H1 (cell line): ENCODE measurements around the gene KHDC1L. TPM values are rescaled to one million over a fixed set of nuclear protein-coding genes. Genes with fewer than 3 reads are reported as not detected.

Experiments
- CTCF ChIA-PET: fragments of 300-600 bp; sonication (Branson Sonifier 250); formaldehyde crosslinking; loops from one replicate; lab custom pipeline; 2021; ENCODE audit not compliant: partially characterized antibody; lab: Charles Lee
- POLR2A ChIA-PET: fragments of 300-600 bp; sonication (Branson Sonifier 250); formaldehyde crosslinking; loops from one replicate; lab custom pipeline; 2021; ENCODE audit warnings: inconsistent platforms; ENCODE audit not compliant: partially characterized antibody; lab: Charles Lee
- DNase-seq, 2 experiments: peaks; one replicate each; pipeline versions ENCODE4 v3.0.0 to v3.0.0-alpha.2; 2010 to 2022; ENCODE audit warnings: low spot score in 2 of 2, low read depth in 1 of 2, mixed read lengths in 1 of 2
- FAIRE-seq: peaks from 2 replicates; lab custom pipeline; 2011; peaks lifted over from hg19 to GRCh38; lab: Jason Lieb, UNC
- H2AFZ ChIP-seq: 2 replicates; pipeline ENCODE4 v1.8.1; 2012; ENCODE audit warnings: low read length, inconsistent platforms
- H2AK5ac ChIP-seq: 2 replicates; pipeline ENCODE4 v1.6.1; 2013; ENCODE audit warnings: low read depth, low read length
- H2BK120ac ChIP-seq: replicated peaks from 2 replicates; pipeline ENCODE3; 2013; ENCODE audit warnings: low read depth, low read length, inconsistent platforms
- H2BK12ac ChIP-seq: 2 replicates; pipeline ENCODE4 v1.6.1; 2013; ENCODE audit warnings: low read depth, low read length
- H2BK15ac ChIP-seq: 2 replicates; pipeline ENCODE4 v1.6.1; 2013; ENCODE audit warnings: low read length
- H2BK20ac ChIP-seq: 2 replicates; pipeline ENCODE4 v1.6.1; 2013; ENCODE audit warnings: low read length
- H2BK5ac ChIP-seq: 2 replicates; pipeline ENCODE4 v1.6.1; 2013; ENCODE audit warnings: low read depth, low read length
- H3K14ac ChIP-seq: 2 replicates; pipeline ENCODE4 v1.6.1; 2013; ENCODE audit warnings: inconsistent platforms; ENCODE audit not compliant: insufficient read length
- H3K18ac ChIP-seq: 2 replicates; pipeline ENCODE4 v1.6.1; 2013; ENCODE audit warnings: low read length; ENCODE audit errors: extremely low read depth
- H3K23ac ChIP-seq: 2 replicates; pipeline ENCODE4 v1.6.1; 2013; ENCODE audit warnings: inconsistent platforms; ENCODE audit not compliant: insufficient read length
- H3K23me2 ChIP-seq: 2 replicates; pipeline ENCODE4 v1.6.1; 2013; ENCODE audit warnings: low read depth, low read length
- H3K27ac ChIP-seq: 2 replicates; pipeline ENCODE4 v1.6.1; 2011; ENCODE audit warnings: low read depth, low read length, inconsistent platforms
- H3K27me3 ChIP-seq, 4 experiments: replicated peaks in 1 of 4; 1 replicate in 1 of 4; 2 replicates in 3 of 4; pipeline versions ENCODE4 v1.6.1 to v1.8.1; 2011 to 2013; ENCODE audit warnings: low read length in 3 of 4, mild to moderate bottlenecking in 3 of 4, inconsistent platforms in 2 of 4, mixed read lengths in 2 of 4, moderate library complexity in 1 of 4; ENCODE audit not compliant: control insufficient read depth in 3 of 4, insufficient read depth in 3 of 4; ENCODE audit errors: extremely low read depth in 1 of 4
- H3K36me3 ChIP-seq, 4 experiments: 2 replicates each; pipeline versions ENCODE4 v1.6.1 to v1.8.1; 2011 to 2013; ENCODE audit warnings: mild to moderate bottlenecking in 4 of 4, low read length in 3 of 4, moderate library complexity in 2 of 4, control low read depth in 1 of 4, inconsistent platforms in 1 of 4; ENCODE audit not compliant: insufficient read depth in 4 of 4, control insufficient read depth in 2 of 4
- H3K4ac ChIP-seq: replicated peaks from 2 replicates; pipeline ENCODE3; 2013; ENCODE audit warnings: low read length, low read depth, mixed read lengths, inconsistent platforms; ENCODE audit not compliant: insufficient read length
- H3K4me1 ChIP-seq, 4 experiments: replicated peaks in 1 of 4; 1 replicate in 1 of 4; 2 replicates in 3 of 4; pipeline versions ENCODE4 v1.6.1 to v1.8.1; 2011 to 2013; ENCODE audit warnings: low read length in 3 of 4, inconsistent platforms in 2 of 4, mixed read lengths in 1 of 4; ENCODE audit not compliant: insufficient read depth in 4 of 4, control insufficient read depth in 3 of 4
- H3K4me2 ChIP-seq, 2 experiments: 2 replicates each; pipeline versions ENCODE4 v1.6.1 to v1.8.1; 2011 to 2013; ENCODE audit warnings: low read depth in 2 of 2, low read length in 2 of 2, control low read depth in 1 of 2, inconsistent platforms in 1 of 2, mild to moderate bottlenecking in 1 of 2; ENCODE audit not compliant: insufficient read depth in 1 of 2
- H3K4me3 ChIP-seq, 4 experiments: fragments of 200-600, 300-600 bp in 1 of 4; sonication (generic), shearing (Covaris generic), sonication (Bioruptor Twin) in 1 of 4; 2 replicates each; pipeline versions ENCODE4 v1.5.1 to v1.8.1; 2011 to 2016; ENCODE audit warnings: low read length in 4 of 4, low read depth in 3 of 4, control low read depth in 2 of 4, inconsistent platforms in 2 of 4, mild to moderate bottlenecking in 2 of 4, mixed read lengths in 1 of 4, moderate library complexity in 1 of 4; ENCODE audit not compliant: insufficient read depth in 2 of 4; ENCODE audit errors: extremely low read depth in 1 of 4
- H3K56ac ChIP-seq: replicated peaks from 2 replicates; pipeline ENCODE3; 2013; ENCODE audit warnings: low read depth, mild to moderate bottlenecking, mixed read lengths, low read length, inconsistent platforms; ENCODE audit not compliant: insufficient read length
- H3K79me1 ChIP-seq: 2 replicates; pipeline ENCODE4 v1.6.1; 2013; ENCODE audit warnings: low read depth, low read length, control low read depth
- H3K79me2 ChIP-seq, 2 experiments: 2 replicates each; pipeline versions ENCODE4 v1.6.1 to v1.8.1; 2012 to 2013; ENCODE audit warnings: low read length in 2 of 2, mild to moderate bottlenecking in 2 of 2, inconsistent platforms in 1 of 2; ENCODE audit not compliant: insufficient read depth in 2 of 2, control insufficient read depth in 1 of 2
- H3K9ac ChIP-seq, 4 experiments: replicated peaks in 1 of 4; 1 replicate in 1 of 4; 2 replicates in 3 of 4; pipeline versions ENCODE4 v1.6.1 to v1.8.1; 2011 to 2013; ENCODE audit warnings: low read depth in 3 of 4, low read length in 3 of 4, control low read depth in 2 of 4, mild to moderate bottlenecking in 2 of 4, moderate library complexity in 2 of 4, inconsistent platforms in 1 of 4; ENCODE audit errors: extremely low read depth in 1 of 4
- H3K9me3 ChIP-seq, 2 experiments: 2 replicates each; pipeline versions ENCODE4 v1.6.1 to v1.8.1; 2012 to 2013; ENCODE audit warnings: mild to moderate bottlenecking in 2 of 2, moderate library complexity in 2 of 2, control low read depth in 1 of 2, inconsistent platforms in 1 of 2, low read depth in 1 of 2, low read length in 1 of 2, mixed read lengths in 1 of 2; ENCODE audit not compliant: insufficient read depth in 2 of 2
- H4K20me1 ChIP-seq, 2 experiments: replicated peaks in 1 of 2; 2 replicates each; pipeline versions ENCODE3 to v1.8.1; 2011 to 2013; ENCODE audit warnings: inconsistent platforms in 2 of 2, low read length in 2 of 2, mild to moderate bottlenecking in 1 of 2; ENCODE audit not compliant: insufficient read depth in 2 of 2, control insufficient read depth in 1 of 2
- H4K5ac ChIP-seq: 2 replicates; pipeline ENCODE4 v1.6.1; 2013; ENCODE audit warnings: low read length, low read depth, mixed read lengths, inconsistent platforms; ENCODE audit not compliant: insufficient read length
- H4K8ac ChIP-seq: 2 replicates; pipeline ENCODE4 v1.8.0; 2013; ENCODE audit warnings: mild to moderate bottlenecking, moderate library complexity, low read length, inconsistent platforms; ENCODE audit not compliant: insufficient read depth; ENCODE audit errors: extremely low read depth
- H4K91ac ChIP-seq: replicated peaks from 2 replicates; pipeline ENCODE3; 2013; ENCODE audit warnings: low read length, mixed read lengths, inconsistent platforms; ENCODE audit not compliant: insufficient read length
- CBX8 ChIP-seq: fragments of 300-800, 300-1000 bp; sonication (generic); IDR thresholded peaks from 2 replicates; pipeline ENCODE4 v1.7.1; 2016; ENCODE audit warnings: low read depth, low read length, borderline replicate concordance
- E2F6 ChIP-seq: IDR thresholded peaks from 2 replicates; pipeline ENCODE4 v1.6.1; 2012; ENCODE audit warnings: inconsistent platforms
- HDAC6 ChIP-seq: IDR thresholded peaks from one replicate; pipeline ENCODE4 v1.7.1; 2012; ENCODE audit warnings: low read depth, mild to moderate bottlenecking, inconsistent platforms, low read length, moderate library complexity
- polyA plus RNA-seq, 7 experiments: library from polyadenylated mRNA; depleted of rRNA in 3 of 7; stranded (reverse) in 5 of 7; unstranded in 2 of 7; fragments of >200 nt in 5 of 7; fragments of 200-250 nt in 2 of 7; gene quantifications; 1 replicate in 5 of 7; 2 replicates in 1 of 7; 4 replicates in 1 of 7; pipeline versions ENCODE4 v1.2.1 to v1.2.3, GENCODE V29; 2011 to 2013; ENCODE audit warnings: missing spikeins in 2 of 7, mixed read lengths in 2 of 7
- total RNA-seq: library from RNA; stranded (reverse); fragmentation: NEBNext Ultra II Directional; extraction: Animal tissue kit (Norgen Biotek cat#: 25700); gene quantifications from 2 replicates; pipeline ENCODE4 v1.2.1, GENCODE V29; 2021

The KHDC1L gene
- total and polyA plus RNA-seq, 2 of the 8 experiments (the other 6 are each of a cell fraction or from before 2014, with no cell fraction given), result 0.14 TPM; not detected in 1

GRCh38 chr6:73250016-73250415 is 24.7 kb upstream of the KHDC1L start:
- Histone ChIP-seq H3K27me3 (no peaks in the 10 kb centered on the region), H2AFZ (no peak overlapping the region), H3K27ac (no peak overlapping the region), H3K18ac (no peak overlapping the region), H4K91ac (no peak overlapping the region), H2BK5ac (no peak overlapping the region), H3K14ac (no peak overlapping the region), H2BK15ac (no peak overlapping the region), H3K4me3 (no peak overlapping the region), H3K4me2 (no peak overlapping the region), H2BK12ac (no peak overlapping the region), H3K56ac (no peak overlapping the region), H3K79me2 (no peaks in the 10 kb centered on the region), H4K20me1 (no peaks in the 10 kb centered on the region), H2BK120ac (no peak overlapping the region), H3K79me1 (no peaks in the 10 kb centered on the region), H3K9ac (no peak overlapping the region), H4K5ac (no peak overlapping the region), H3K23ac (no peak overlapping the region), H4K8ac (no peak overlapping the region), H3K36me3 (no peaks in the 10 kb centered on the region), H3K4ac (no peak overlapping the region), H2BK20ac (no peak overlapping the region), H3K4me1 (no peaks in the 10 kb centered on the region), H3K9me3 (no peaks in the 10 kb centered on the region), H3K23me2 (no peaks in the 10 kb centered on the region), H2AK5ac (no peak overlapping the region)
- DNase-seq (no peak), FAIRE-seq (no peak)
- ChIA-PET CTCF (interaction anchor here (1.0 kb wide), 1 partner anchor 35 kb away, joined by 6 read pairs; no protein-coding TSS in a partner anchor), POLR2A (no interaction called here)
- TF ChIP-seq CBX8 (no peak), HDAC6 (no peak), E2F6 (no peak)
